HG03354 (cell line): Measurements from ENCODE around the gene RAB3A.
"Not testable (repeated sequence)": the region's sequence is repeated elsewhere in the genome, so short reads cannot be mapped to it uniquely, and the experiment has no call there.

Experiments used
- ATAC-seq: cut with Tn5 transposase; IDR thresholded peaks from one replicate; pipeline ENCODE4 v1.9.1; 2021; ENCODE audit warnings: mild to moderate bottlenecking; ENCODE audit not compliant: unreplicated experiment, poor library complexity, severe bottlenecking

RAB3A gene

GRCh38 chr19:18173054-18173571 is 30.7 kb downstream of the RAB3A start:
- peak; percentile 16 for ATAC-seq

- ATAC-seq, result no peak
Measured at GRCh38 chr19:18172331-18173053, 31.4 kb downstream of the RAB3A start.

- no peak for ATAC-seq
Measured at GRCh38 chr19:18171605-18172327, 32.1 kb downstream of the RAB3A start.

- ATAC-seq, result no peak
Measured at GRCh38 chr19:18170714-18171255, 33.1 kb downstream of the RAB3A start.

- ATAC-seq, result no peak
Measured at GRCh38 chr19:18168673-18169381, 35.0 kb downstream of the RAB3A start.

GRCh38 chr19:18167975-18168645 is 35.7 kb downstream of the RAB3A start:
- peak; percentile 45 for ATAC-seq

- ATAC-seq, result no peak
Measured at GRCh38 chr19:18167011-18167410, 36.8 kb downstream of the RAB3A start.

- no peak for ATAC-seq
Measured at GRCh38 chr19:18165794-18166544, 37.9 kb downstream of the RAB3A start.

GRCh38 chr19:18164072-18164471 is 39.8 kb downstream of the RAB3A start:
- ATAC-seq, result no peak

GRCh38 chr19:18161636-18162002 is 42.2 kb downstream of the RAB3A start:
- peak; percentile 20 for ATAC-seq

GRCh38 chr19:18160971-18161635 is 42.7 kb downstream of the RAB3A start:
- ATAC-seq, result peak; percentile 84

GRCh38 chr19:18160493-18160970 is 43.3 kb downstream of the RAB3A start:
- no peak for ATAC-seq

GRCh38 chr19:18159810-18160209 is 44.0 kb downstream of the RAB3A start:
- no peak for ATAC-seq

GRCh38 chr19:18159059-18159616 is 44.7 kb downstream of the RAB3A start:
- not testable (repeated sequence) for ATAC-seq

GRCh38 chr19:18158467-18158866 is 45.4 kb downstream of the RAB3A start:
- no peak for ATAC-seq

GRCh38 chr19:18157465-18158063 is 46.3 kb downstream of the RAB3A start:
- ATAC-seq, result no peak

- no peak for ATAC-seq
Measured at GRCh38 chr19:18156841-18157464, 46.9 kb downstream of the RAB3A start.
